ENCODE results near the gene NAP1L1. TPM values are rescaled to one million over a fixed set of nuclear protein-coding genes. Genes with fewer than 3 reads are reported as not detected.
A peak's percentile ranks its signal among the peaks of the same experiment; 100 is the strongest.
"Not testable (repeated sequence)": the region's sequence is repeated elsewhere in the genome, so short reads cannot be mapped to it uniquely, and the experiment has no call there.

The NAP1L1 gene
- total RNA-seq, 2 donors from 2014 or later: 672 to 731 TPM

- no peak for DNase-seq
These were observed 87.5 kb downstream of the NAP1L1 start for GRCh38 chr12:75996861-75997447.

GRCh38 chr12:75995691-75996090 lies 88.8 kb downstream of the NAP1L1 start:
- H3K4me1 Mint-ChIP-seq: peaks cover 8% of the 10 kb centered on the region
- peaks cover 5% of the 10 kb centered on the region for H3K27me3 Mint-ChIP-seq
- no peak for ATAC-seq
- no peak overlapping the region for H3K4me3 Mint-ChIP-seq
- no peaks in the 10 kb centered on the region for H3K9me3 ChIP-seq (ENCODE audit: control insufficient read depth, low read length, poor library complexity, severe bottlenecking)
- no peak for DNase-seq
- no peaks in the 10 kb centered on the region for H3K36me3 Mint-ChIP-seq (ENCODE audit: low read depth)
- no peak overlapping the region for H3K27ac Mint-ChIP-seq

More at GRCh38 chr12:75996861-75997447, 87.5 kb downstream of the NAP1L1 start:
- Mint-ChIP-seq H3K4me3 (no peak overlapping the region), H3K36me3 (ENCODE audit: low read depth) (no peaks in the 10 kb centered on the region), H3K27me3 (peaks cover 3% of the 10 kb centered on the region), H3K4me1 (peaks cover 8% of the 10 kb centered on the region), H3K27ac (no peak overlapping the region)
- ATAC-seq: no peak
- no peaks in the 10 kb centered on the region for H3K9me3 ChIP-seq (ENCODE audit: control insufficient read depth, low read length, poor library complexity, severe bottlenecking)

GRCh38 chr12:75994069-75994740 lies 90.3 kb downstream of the NAP1L1 start:
- Mint-ChIP-seq H3K4me1 (peaks cover 5% of the 10 kb centered on the region), H3K27ac (peak overlapping the region; percentile 65), H3K36me3 (ENCODE audit: low read depth) (no peaks in the 10 kb centered on the region), H3K27me3 (peaks cover 9% of the 10 kb centered on the region), H3K4me3 (no peak overlapping the region)
- no peaks in the 10 kb centered on the region for H3K9me3 ChIP-seq (ENCODE audit: control insufficient read depth, low read length, poor library complexity, severe bottlenecking)
- ATAC-seq (no peak), DNase-seq (no peak)

GRCh38 chr12:75991753-75992152 lies 92.7 kb downstream of the NAP1L1 start:
- peaks cover 5% of the 10 kb centered on the region for H3K4me1 Mint-ChIP-seq
- H3K36me3 Mint-ChIP-seq (ENCODE audit: low read depth): no peaks in the 10 kb centered on the region
- no peaks in the 10 kb centered on the region for H3K9me3 ChIP-seq (ENCODE audit: control insufficient read depth, low read length, poor library complexity, severe bottlenecking)
- no peak overlapping the region for H3K4me3 Mint-ChIP-seq
- DNase-seq (no peak), ATAC-seq (no peak)
- H3K27me3 Mint-ChIP-seq: peaks cover 9% of the 10 kb centered on the region
- no peak overlapping the region for H3K27ac Mint-ChIP-seq

GRCh38 chr12:75990189-75990912 lies 94.1 kb downstream of the NAP1L1 start:
- no peaks in the 10 kb centered on the region for H3K36me3 Mint-ChIP-seq (ENCODE audit: low read depth)
- no peak for DNase-seq
- H3K27me3 Mint-ChIP-seq: peaks cover 9% of the 10 kb centered on the region
- H3K4me1 Mint-ChIP-seq: peaks cover 12% of the 10 kb centered on the region
- H3K4me3 Mint-ChIP-seq: no peak overlapping the region
- H3K27ac Mint-ChIP-seq: no peak overlapping the region
- no peak for ATAC-seq
- no peaks in the 10 kb centered on the region for H3K9me3 ChIP-seq (ENCODE audit: control insufficient read depth, low read length, poor library complexity, severe bottlenecking)

- H3K36me3 Mint-ChIP-seq (ENCODE audit: low read depth); H3K4me3 Mint-ChIP-seq; H3K27me3 Mint-ChIP-seq; DNase-seq; H3K9me3 ChIP-seq (ENCODE audit: control insufficient read depth, low read length, poor library complexity, severe bottlenecking); ATAC-seq; H3K27ac Mint-ChIP-seq: not testable (repeated sequence)
- H3K4me1 Mint-ChIP-seq: peaks cover 28% of the 10 kb centered on the region
These were observed 96.8 kb downstream of the NAP1L1 start for GRCh38 chr12:75987709-75988108.

Other genes starting within 250 kb of the NAP1L1 start
- 10 to 100 TPM; 22.2 to 23.6 TPM for gene PHLDA1, start 52.9 kb downstream of the NAP1L1 start, total RNA-seq